Uterus (tissue), 2 donors: Measurements from ENCODE around the gene ZNF324.

Source experiments
- POLR2A ChIP-seq, 2 donors: fragments of 450-650 bp; IDR thresholded peaks; one replicate each; pipeline ENCODE4 v1.6.1; 2016; ENCODE audit warnings: antibody characterized with exemption in 2 of 2, mild to moderate bottlenecking in 1 of 2, moderate library complexity in 1 of 2
- TF ChIP-seq, protein P1 (sequence below), 4 experiments: fragments of 200-600 bp in 2 of 4; fragments of 450-650 bp in 2 of 4; sonication (generic) in 2 of 4; IDR thresholded peaks; one replicate each; pipeline ENCODE4 v1.5.1; 2016 to 2019; ENCODE audit warnings: antibody characterized with exemption in 4 of 4, mild to moderate bottlenecking in 2 of 4, moderate library complexity in 1 of 4

DNA sequence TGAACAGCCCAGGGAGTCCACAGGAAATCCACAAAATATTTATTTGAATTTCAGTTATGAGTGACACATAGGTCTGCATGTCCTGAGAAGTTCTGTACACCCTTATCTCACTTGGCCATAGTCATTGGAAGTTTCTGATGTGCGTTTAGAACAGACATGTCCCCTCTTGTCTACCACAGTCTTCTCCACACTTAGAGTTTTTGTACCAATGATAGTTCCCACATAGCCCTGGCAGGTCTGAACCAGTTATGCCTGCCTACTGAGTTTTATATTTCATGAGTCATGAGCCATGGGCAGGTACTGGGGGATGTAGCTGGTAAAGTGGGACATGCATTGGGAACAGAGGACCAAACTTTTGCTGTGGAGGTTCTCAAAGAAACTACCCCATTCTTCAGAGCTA is 38.3 kb upstream of the ZNF324 start:
- TF ChIP-seq, protein P1, sequence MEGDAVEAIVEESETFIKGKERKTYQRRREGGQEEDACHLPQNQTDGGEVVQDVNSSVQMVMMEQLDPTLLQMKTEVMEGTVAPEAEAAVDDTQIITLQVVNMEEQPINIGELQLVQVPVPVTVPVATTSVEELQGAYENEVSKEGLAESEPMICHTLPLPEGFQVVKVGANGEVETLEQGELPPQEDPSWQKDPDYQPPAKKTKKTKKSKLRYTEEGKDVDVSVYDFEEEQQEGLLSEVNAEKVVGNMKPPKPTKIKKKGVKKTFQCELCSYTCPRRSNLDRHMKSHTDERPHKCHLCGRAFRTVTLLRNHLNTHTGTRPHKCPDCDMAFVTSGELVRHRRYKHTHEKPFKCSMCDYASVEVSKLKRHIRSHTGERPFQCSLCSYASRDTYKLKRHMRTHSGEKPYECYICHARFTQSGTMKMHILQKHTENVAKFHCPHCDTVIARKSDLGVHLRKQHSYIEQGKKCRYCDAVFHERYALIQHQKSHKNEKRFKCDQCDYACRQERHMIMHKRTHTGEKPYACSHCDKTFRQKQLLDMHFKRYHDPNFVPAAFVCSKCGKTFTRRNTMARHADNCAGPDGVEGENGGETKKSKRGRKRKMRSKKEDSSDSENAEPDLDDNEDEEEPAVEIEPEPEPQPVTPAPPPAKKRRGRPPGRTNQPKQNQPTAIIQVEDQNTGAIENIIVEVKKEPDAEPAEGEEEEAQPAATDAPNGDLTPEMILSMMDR (IDR thresholded peaks at IDR 0.05), result no peak
- no peak for TF ChIP-seq POLR2A (IDR thresholded peaks at IDR 0.05)
